Neural cell (in vitro differentiated cells): ENCODE data around the gene DYNLRB1. TPM values are rescaled to one million over a fixed set of nuclear protein-coding genes. Genes with fewer than 3 reads are reported as not detected.
"Not testable (repeated sequence)": the region's sequence is repeated elsewhere in the genome, so short reads cannot be mapped to it uniquely, and the experiment has no call there.

ENCODE experiments used
- H2AFZ ChIP-seq: fragments of 200-600, 300-800 bp; sonication (generic), shearing (Covaris generic); 2 replicates; pipeline ENCODE4 v1.6.0; 2014; ENCODE audit warnings: low read depth, mild to moderate bottlenecking, antibody characterized with exemption, low read length, moderate library complexity
- H3F3A ChIP-seq: fragments of 200-600 bp; shearing (Covaris generic); 2 replicates; pipeline ENCODE4 v1.6.1; 2016; ENCODE audit warnings: mild to moderate bottlenecking, moderate library complexity, mixed read lengths, antibody characterized with exemption, low read length; ENCODE audit not compliant: insufficient read depth, poor library complexity, severe bottlenecking
- H3K27ac ChIP-seq: fragments of 200-600, 300-800 bp; sonication (generic), shearing (Covaris generic); 2 replicates; pipeline ENCODE4 v1.5.1; 2014; ENCODE audit warnings: mild to moderate bottlenecking, low read length, moderate library complexity
- H3K27me3 ChIP-seq: fragments of 300-800, 200-600 bp; sonication (generic), shearing (Covaris generic); 2 replicates; pipeline ENCODE4 v1.6.0; 2014; ENCODE audit warnings: mild to moderate bottlenecking, low read depth, low read length, moderate library complexity; ENCODE audit not compliant: insufficient read depth
- H3K36me3 ChIP-seq: fragments of 300-800, 200-600 bp; sonication (generic), shearing (Covaris generic); 2 replicates; pipeline ENCODE4 v1.5.1; 2014; ENCODE audit warnings: mild to moderate bottlenecking, antibody characterized with exemption, low read length, moderate library complexity; ENCODE audit not compliant: insufficient read depth
- H3K4me2 ChIP-seq: fragments of 300-800, 200-600 bp; sonication (generic), shearing (Covaris generic); 2 replicates; pipeline ENCODE4 v1.6.0; 2014; ENCODE audit warnings: mild to moderate bottlenecking, low read length
- H3K4me3 ChIP-seq: fragments of 300-800, 200-600 bp; sonication (generic), shearing (Covaris generic); 2 replicates; pipeline ENCODE4 v1.5.1; 2014; ENCODE audit warnings: mild to moderate bottlenecking, low read length, moderate library complexity
- H3K79me2 ChIP-seq: fragments of 200-600 bp; shearing (Covaris generic); replicated peaks from 2 replicates; pipeline ENCODE4 v1.6.0; 2014; ENCODE audit warnings: mild to moderate bottlenecking, low read length, moderate library complexity; ENCODE audit not compliant: insufficient read depth
- H3K9ac ChIP-seq: fragments of 300-800, 200-600 bp; sonication (generic), shearing (Covaris generic); 2 replicates; pipeline ENCODE4 v1.6.1; 2016; ENCODE audit warnings: mild to moderate bottlenecking, low read length, mixed read lengths
- H3K9me2 ChIP-seq: fragments of 200-600 bp; shearing (Covaris generic); 2 replicates; pipeline ENCODE4 v1.6.1; 2016; ENCODE audit warnings: mild to moderate bottlenecking, low read length, mixed read lengths; ENCODE audit not compliant: insufficient read depth
- H3K9me3 ChIP-seq: fragments of 200-600, 300-800 bp; sonication (generic), shearing (Covaris generic); 2 replicates; pipeline ENCODE4 v1.6.1; 2016; ENCODE audit warnings: mild to moderate bottlenecking, mixed run types, low read length, moderate library complexity, mixed read lengths
- H4K20me1 ChIP-seq: fragments of 200-600 bp; shearing (Covaris generic); 2 replicates; pipeline ENCODE4 v1.6.1; 2016; ENCODE audit warnings: mild to moderate bottlenecking, mixed run types; ENCODE audit not compliant: insufficient read depth
- CTCF ChIP-seq: fragments of 450-650 bp; IDR thresholded peaks from 2 replicates; pipeline ENCODE4 v1.5.1; 2014; ENCODE audit warnings: antibody characterized with exemption, mild to moderate bottlenecking, moderate library complexity; ENCODE audit not compliant: poor library complexity, severe bottlenecking
- EP300 ChIP-seq: fragments of 450-650 bp; conservative IDR thresholded peaks from 2 replicates; pipeline ENCODE4 v1.6.1; 2014; ENCODE audit warnings: antibody characterized with exemption, mild to moderate bottlenecking, moderate library complexity; ENCODE audit not compliant: poor library complexity, severe bottlenecking
- EZH2 ChIP-seq: fragments of 200-600, 300-800 bp; shearing (Covaris generic), sonication (generic); IDR thresholded peaks from 2 replicates; pipeline ENCODE4 v1.6.1; 2014; ENCODE audit warnings: antibody characterized with exemption, low read length, borderline replicate concordance, mild to moderate bottlenecking; ENCODE audit not compliant: insufficient read depth, poor library complexity, severe bottlenecking
- MXI1 ChIP-seq: fragments of 450-650 bp; conservative IDR thresholded peaks from 2 replicates; pipeline ENCODE4 v1.6.1; 2014; ENCODE audit warnings: antibody characterized with exemption, mild to moderate bottlenecking; ENCODE audit not compliant: poor library complexity, severe bottlenecking
- POLR2AphosphoS5 ChIP-seq: IDR thresholded peaks from 2 replicates; pipeline ENCODE4 v1.6.1; 2012
- RAD21 ChIP-seq: fragments of 450-650 bp; conservative IDR thresholded peaks from 2 replicates; pipeline ENCODE4 v1.6.1; 2014; ENCODE audit warnings: antibody characterized with exemption, mild to moderate bottlenecking, moderate library complexity
- REST ChIP-seq: IDR thresholded peaks from 2 replicates; pipeline ENCODE4 v1.6.1; 2012; ENCODE audit warnings: borderline replicate concordance
- SMC3 ChIP-seq: fragments of 450-650 bp; conservative IDR thresholded peaks from 2 replicates; pipeline ENCODE4 v1.6.1; 2014; ENCODE audit warnings: antibody characterized with exemption, mild to moderate bottlenecking, moderate library complexity; ENCODE audit not compliant: poor library complexity
- TAF1 ChIP-seq: IDR thresholded peaks from 2 replicates; pipeline ENCODE4 v1.6.1; 2012; ENCODE audit warnings: low read depth
- polyA plus RNA-seq: library from polyadenylated mRNA; depleted of rRNA; stranded (reverse); fragments of >200 nt; gene quantifications from 2 replicates; pipeline ENCODE4 v1.2.3, GENCODE V29; 2014

The DYNLRB1 gene
- polyA plus RNA-seq, 1 donor from 2014 or later = 103 TPM

GRCh38 chr20:34483585-34484220, 32.5 kb upstream of the DYNLRB1 start:
- not testable (repeated sequence) for H3K9ac ChIP-seq, H3K4me3 ChIP-seq, H3K27ac ChIP-seq, H3F3A ChIP-seq, H3K4me2 ChIP-seq, H4K20me1 ChIP-seq, H3K27me3 ChIP-seq, H2AFZ ChIP-seq, H3K36me3 ChIP-seq, H3K79me2 ChIP-seq, H3K9me2 ChIP-seq, H3K9me3 ChIP-seq

GRCh38 chr20:34485068-34485634, 31.1 kb upstream of the DYNLRB1 start:
- no peak overlapping the region for H2AFZ ChIP-seq
- H3K4me3 ChIP-seq = no peak overlapping the region
- peaks cover 6% of the 10 kb centered on the region for H3K36me3 ChIP-seq
- TF ChIP-seq EP300 (no peak), CTCF (no peak), POLR2AphosphoS5 (no peak), RAD21 (no peak), MXI1 (no peak), SMC3 (no peak), REST (no peak), EZH2 (no peak), TAF1 (no peak)
- no peaks in the 10 kb centered on the region for H3K9me2 ChIP-seq
- no peak overlapping the region for H3K4me2 ChIP-seq
- H4K20me1 ChIP-seq = no peaks in the 10 kb centered on the region
- H3K9me3 ChIP-seq = no peaks in the 10 kb centered on the region
- H3K9ac ChIP-seq = no peak overlapping the region
- H3F3A ChIP-seq = no peaks in the 10 kb centered on the region
- H3K79me2 ChIP-seq = no peaks in the 10 kb centered on the region
- H3K27me3 ChIP-seq = no peaks in the 10 kb centered on the region
- H3K27ac ChIP-seq = no peak overlapping the region
